ENCODE data around the gene TRIM26.

- TF ChIP-seq CTCF (IDR thresholded peaks at IDR 0.05) (no peak), EZH2 (IDR thresholded peaks at IDR 0.05; ENCODE audit: borderline replicate concordance, insufficient read depth, low read depth, low read length, poor library complexity, severe bottlenecking) (no peak)
Observed at GRCh38 chr6:30144811-30145210, 68.4 kb downstream of the TRIM26 start.

Data from B cell (primary cell).